ENCODE measurements around the gene XPO5. TPM values are rescaled to one million over a fixed set of nuclear protein-coding genes. Genes with fewer than 3 reads are reported as not detected.

Gene XPO5
- total and polyA plus RNA-seq, 11 donors, result 6.0 to 22.4 (median 16.4) TPM

- Histone ChIP-seq H3K27me3 (no peaks in the 10 kb centered on the region), H3K4me1 (peaks cover 3 to 28% (median 19%) of the 10 kb centered on the region in 12 donors), H3K36me3 (peaks cover 2 to 76% (median 69%) of the 10 kb centered on the region in 9 donors), H3K27ac (no peak overlapping the region), H3K9me3 (no peaks in the 10 kb centered on the region), H3K4me3 (no peak overlapping the region)
- DNase-seq (no peak), ATAC-seq (no peak)
- intact Hi-C loops (cut with DNase I), result no loop called here
- WGBS, 4 donors, result 84 to 91% (median 91%) methylated on average over 11 to 12 of the region's 12 CpGs
- TF ChIP-seq POLR2A (IDR thresholded peaks at IDR 0.05), result no peak
- TF ChIP-seq, protein P1, sequence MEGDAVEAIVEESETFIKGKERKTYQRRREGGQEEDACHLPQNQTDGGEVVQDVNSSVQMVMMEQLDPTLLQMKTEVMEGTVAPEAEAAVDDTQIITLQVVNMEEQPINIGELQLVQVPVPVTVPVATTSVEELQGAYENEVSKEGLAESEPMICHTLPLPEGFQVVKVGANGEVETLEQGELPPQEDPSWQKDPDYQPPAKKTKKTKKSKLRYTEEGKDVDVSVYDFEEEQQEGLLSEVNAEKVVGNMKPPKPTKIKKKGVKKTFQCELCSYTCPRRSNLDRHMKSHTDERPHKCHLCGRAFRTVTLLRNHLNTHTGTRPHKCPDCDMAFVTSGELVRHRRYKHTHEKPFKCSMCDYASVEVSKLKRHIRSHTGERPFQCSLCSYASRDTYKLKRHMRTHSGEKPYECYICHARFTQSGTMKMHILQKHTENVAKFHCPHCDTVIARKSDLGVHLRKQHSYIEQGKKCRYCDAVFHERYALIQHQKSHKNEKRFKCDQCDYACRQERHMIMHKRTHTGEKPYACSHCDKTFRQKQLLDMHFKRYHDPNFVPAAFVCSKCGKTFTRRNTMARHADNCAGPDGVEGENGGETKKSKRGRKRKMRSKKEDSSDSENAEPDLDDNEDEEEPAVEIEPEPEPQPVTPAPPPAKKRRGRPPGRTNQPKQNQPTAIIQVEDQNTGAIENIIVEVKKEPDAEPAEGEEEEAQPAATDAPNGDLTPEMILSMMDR (IDR thresholded peaks at IDR 0.05), result no peak
Observed at GRCh38 chr6:43623880-43624785, 48.3 kb upstream of the XPO5 start.

DNA sequence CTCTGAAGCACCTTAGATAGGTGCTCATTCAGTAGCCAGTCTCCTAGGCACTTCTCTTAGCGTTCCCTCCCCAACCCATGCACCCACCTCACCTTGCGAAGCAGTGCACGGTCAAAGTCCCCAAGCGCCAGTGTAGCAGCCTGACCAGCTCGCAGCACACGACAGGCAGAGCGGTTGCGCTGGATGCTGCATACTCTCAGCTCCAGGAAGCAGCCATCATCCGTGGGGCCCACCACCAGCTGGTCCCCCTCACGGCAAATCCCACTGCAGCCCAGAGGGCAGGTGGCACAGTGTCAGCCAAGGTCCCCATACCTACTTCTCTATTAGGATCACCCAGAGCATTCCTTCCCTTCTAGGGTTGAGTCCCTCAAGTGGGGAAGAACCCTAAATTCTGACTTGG is 46.7 kb upstream of the XPO5 start:
- Histone ChIP-seq H3K9me3 (no peaks in the 10 kb centered on the region), H3K4me3 (no peak overlapping the region), H3K36me3 (peaks cover 2 to 86% (median 73%) of the 10 kb centered on the region in 9 donors), H3K27me3 (no peaks in the 10 kb centered on the region), H3K27ac (no peak overlapping the region), H3K4me1 (peaks cover 3 to 21% (median 12%) of the 10 kb centered on the region in 12 donors)
- TF ChIP-seq, protein P1 (IDR thresholded peaks at IDR 0.05), result no peak
- no peak for TF ChIP-seq POLR2A (IDR thresholded peaks at IDR 0.05)
- 91 to 96% (median 94%) methylated on average over 10 of the region's 10 CpGs for WGBS, 4 donors
- intact Hi-C loops (cut with DNase I), result no loop called here
- no peak for DNase-seq
- ATAC-seq, result no peak

- no peak for ATAC-seq
- H3K36me3 ChIP-seq, result peaks cover 2 to 89% (median 73%) of the 10 kb centered on the region in 9 donors
Observed at GRCh38 chr6:43621836-43622180, 46.0 kb upstream of the XPO5 start.

More at GRCh38 chr6:43621836-43622180, 46.0 kb upstream of the XPO5 start:
- Histone ChIP-seq H3K4me3 (no peak overlapping the region), H3K27me3 (no peaks in the 10 kb centered on the region), H3K9me3 (no peaks in the 10 kb centered on the region), H3K27ac (no peak overlapping the region), H3K4me1 (peaks cover 0 to 14% (median 5%) of the 10 kb centered on the region in 12 donors)
- intact Hi-C loops (cut with DNase I), result no loop called here
- DNase-seq, result no peak
- WGBS, 4 donors, result 91 to 96% (median 93%) methylated on average over 10 of the region's 10 CpGs
- no peak for TF ChIP-seq POLR2A (IDR thresholded peaks at IDR 0.05)
- TF ChIP-seq, protein P1 (IDR thresholded peaks at IDR 0.05), result no peak
